Endothelial cell of umbilical vein (primary cell): ENCODE measurements around the gene MAGI1. TPM values are rescaled to one million over a fixed set of nuclear protein-coding genes. Genes with fewer than 3 reads are reported as not detected.

Experiments
- BruUV-seq: library from RNA; stranded (reverse); fragments of 400-500 nt; replicated peaks from 2 replicates; lab custom pipeline; 2021; lab: Mats Ljungman, UMichigan
- CTCF ChIA-PET: fragments of 300-600, 350-600 bp; sonication (Branson Sonifier 250); formaldehyde crosslinking; loops from one replicate; lab custom pipeline; 2021; ENCODE audit warnings: antibody characterized with exemption, inconsistent platforms; lab: Charles Lee
- POLR2A ChIA-PET: fragments of 300-600, 350-600 bp; sonication (Branson Sonifier 250); formaldehyde crosslinking; loops from one replicate; lab custom pipeline; 2021; ENCODE audit warnings: antibody characterized with exemption, inconsistent platforms; lab: Charles Lee
- DNase-seq: peaks from one replicate; pipeline ENCODE4 v3.0.0-alpha.2; 2011; ENCODE audit warnings: low read depth, low spot score
- FAIRE-seq: peaks from 2 replicates; lab custom pipeline; 2011; peaks lifted over from hg19 to GRCh38; lab: Jason Lieb, UNC
- H2AFZ ChIP-seq: 2 replicates; pipeline ENCODE4 v1.6.0; 2012; ENCODE audit warnings: low read depth, low read length, control low read depth, inconsistent platforms
- H3K27ac ChIP-seq: 2 replicates; pipeline ENCODE4 v1.5.1; 2011; ENCODE audit warnings: low read depth, mild to moderate bottlenecking, control low read depth, low read length, moderate library complexity; ENCODE audit not compliant: insufficient read depth
- H3K27me3 ChIP-seq, 2 experiments: 2 replicates each; pipeline versions ENCODE4 v1.6.0 to v1.6.1; 2011; ENCODE audit warnings: low read length in 2 of 2, mixed read lengths in 1 of 2; ENCODE audit not compliant: control insufficient read depth in 2 of 2, insufficient read depth in 2 of 2
- H3K36me3 ChIP-seq, 2 experiments: 2 replicates in 1 of 2; 3 replicates in 1 of 2; pipeline ENCODE4 v1.5.1; 2011; ENCODE audit warnings: low read length in 2 of 2, mild to moderate bottlenecking in 1 of 2, moderate library complexity in 1 of 2; ENCODE audit not compliant: control insufficient read depth in 2 of 2, insufficient read depth in 2 of 2; ENCODE audit errors: extremely low read depth in 1 of 2
- H3K4me1 ChIP-seq: 3 replicates; pipeline ENCODE4 v1.5.1; 2011; ENCODE audit warnings: mild to moderate bottlenecking, low read length; ENCODE audit not compliant: control insufficient read depth, insufficient read depth; ENCODE audit errors: extremely low read depth
- H3K4me2 ChIP-seq: 2 replicates; pipeline ENCODE4 v1.6.1; 2011; ENCODE audit warnings: low read length, control low read depth, mixed read lengths; ENCODE audit not compliant: insufficient read depth
- H3K4me3 ChIP-seq, 3 experiments: fragments of 200-600 bp in 1 of 3; sonication (generic), shearing (Covaris generic) in 1 of 3; replicated peaks in 1 of 3; 2 replicates each; pipeline ENCODE4 v1.5.1; 2011 to 2016; ENCODE audit warnings: control low read depth in 3 of 3, low read length in 3 of 3, mild to moderate bottlenecking in 2 of 3, inconsistent platforms in 1 of 3, low read depth in 1 of 3, moderate library complexity in 1 of 3; ENCODE audit not compliant: insufficient read depth in 1 of 3
- H3K79me2 ChIP-seq: 2 replicates; pipeline ENCODE4 v1.6.0; 2012; ENCODE audit warnings: low read length, inconsistent platforms; ENCODE audit not compliant: control insufficient read depth, insufficient read depth
- H3K9ac ChIP-seq: replicated peaks from 2 replicates; pipeline ENCODE3; 2011; ENCODE audit warnings: low read length, control low read depth; ENCODE audit not compliant: insufficient read depth; ENCODE audit errors: extremely low read depth
- H3K9me1 ChIP-seq: replicated peaks from 3 replicates; pipeline ENCODE4 v1.6.0; 2011; ENCODE audit warnings: mild to moderate bottlenecking, low read length; ENCODE audit not compliant: control insufficient read depth, insufficient read depth; ENCODE audit errors: extremely low read depth
- H3K9me3 ChIP-seq: replicated peaks from 2 replicates; pipeline ENCODE4 v1.5.1; 2012; ENCODE audit warnings: low read length, inconsistent platforms; ENCODE audit not compliant: control insufficient read depth, insufficient read depth
- H4K20me1 ChIP-seq: replicated peaks from 2 replicates; pipeline ENCODE3; 2011; ENCODE audit warnings: mild to moderate bottlenecking, low read length; ENCODE audit not compliant: control insufficient read depth, insufficient read depth; ENCODE audit errors: extremely low read depth
- EZH2 ChIP-seq: IDR thresholded peaks from 2 replicates; pipeline ENCODE4 v1.6.1; 2012; ENCODE audit warnings: borderline replicate concordance, low read depth, mild to moderate bottlenecking, moderate library complexity, low read length, inconsistent platforms; ENCODE audit not compliant: severe bottlenecking
- FOS ChIP-seq: IDR thresholded peaks from 2 replicates; pipeline ENCODE4 v1.6.1; 2011; ENCODE audit warnings: mild to moderate bottlenecking, low read length, moderate library complexity, borderline replicate concordance; ENCODE audit not compliant: insufficient read depth
- GATA2 ChIP-seq: IDR thresholded peaks from 2 replicates; pipeline ENCODE4 v1.7.0; 2011; ENCODE audit warnings: low read depth, mild to moderate bottlenecking, moderate library complexity, mixed read lengths, low read length; ENCODE audit not compliant: insufficient read length, insufficient read depth
- MAX ChIP-seq: IDR thresholded peaks from 2 replicates; pipeline ENCODE4 v1.6.1; 2011; ENCODE audit not compliant: insufficient read depth, insufficient read length
- MYC ChIP-seq: IDR thresholded peaks from one replicate; pipeline ENCODE4 v1.6.1; 2011; ENCODE audit warnings: mild to moderate bottlenecking, low read depth, low read length
- POLR2A ChIP-seq: IDR thresholded peaks from 2 replicates; pipeline ENCODE4 v1.6.1; 2012; ENCODE audit warnings: low read depth, mild to moderate bottlenecking, control low read depth, low read length
- POLR2AphosphoS5 ChIP-seq: IDR thresholded peaks from 2 replicates; pipeline ENCODE4 v1.6.1; 2012; ENCODE audit warnings: low read depth, mild to moderate bottlenecking, control low read depth, low read length, moderate library complexity; ENCODE audit not compliant: insufficient read depth
- dilution Hi-C: fragments of 300-500 bp; cut with MboI; formaldehyde crosslinking; loops from one replicate; pipeline ENCODE4 v1.15.0; 2019; ENCODE audit warnings: low sequenced_read_pairs; ENCODE audit not compliant: extremely low pct_ligation_motif_present
- intact Hi-C: fragments of 100-400 bp; cut with micrococcal nuclease; formaldehyde crosslinking; loops from one replicate; pipeline ENCODE4 v1.10.0; 2022
- polyA plus RNA-seq, 4 experiments: library from polyadenylated mRNA; depleted of rRNA in 3 of 4; stranded (reverse) in 3 of 4; unstranded in 1 of 4; fragments of >200 nt; gene quantifications; 2 replicates each; pipeline versions ENCODE4 v1.2.1 to v1.2.3, GENCODE V29; 2011 to 2012; ENCODE audit warnings: missing spikeins in 1 of 4
- total RNA-seq: library from RNA; stranded (reverse); gene quantifications from 2 replicates; pipeline ENCODE4 v1.2.3, GENCODE V29; 2021

The MAGI1 gene
- total and polyA plus RNA-seq, 2 donors (not counting 3 experiments of a cell fraction or from before 2014, with no cell fraction given), result 10.1 to 47.9 TPM

GRCh38 chr3:65361448-65361847 lies 677.3 kb downstream of the MAGI1 start:
- no peak overlapping the region for H3K27ac ChIP-seq
- no peaks in the 10 kb centered on the region for H3K9me3 ChIP-seq
- H4K20me1 ChIP-seq, result no peaks in the 10 kb centered on the region
- no peaks in the 10 kb centered on the region for H3K9me1 ChIP-seq
- intact Hi-C loops, result no loop called here
- no peaks in the 10 kb centered on the region for H3K79me2 ChIP-seq
- no TSS peak for BruUV-seq
- H3K9ac ChIP-seq, result no peak overlapping the region
- CTCF ChIA-PET, result no interaction called here
- no peak overlapping the region for H3K4me3 ChIP-seq
- no peak for TF ChIP-seq MAX
- no peak for TF ChIP-seq GATA2
- no peak for TF ChIP-seq FOS
- no peak for TF ChIP-seq EZH2
- no peak for TF ChIP-seq POLR2A
- TF ChIP-seq POLR2AphosphoS5, result no peak
- dilution Hi-C loops, result no loop called here
- FAIRE-seq, result no peak
- no peak for DNase-seq
- H3K4me1 ChIP-seq, result peaks cover 12% of the 10 kb centered on the region
- H3K36me3 ChIP-seq, result peaks cover 0 to 1% of the 10 kb centered on the region in 2 experiments
- POLR2A ChIA-PET, result no interaction called here
- no peaks in the 10 kb centered on the region for H3K27me3 ChIP-seq
- no peak overlapping the region for H2AFZ ChIP-seq
- no peak overlapping the region for H3K4me2 ChIP-seq

- CTCF ChIA-PET, result no interaction called here
- no peaks in the 10 kb centered on the region for H3K9me3 ChIP-seq
- H3K27me3 ChIP-seq, result no peaks in the 10 kb centered on the region
- H3K4me2 ChIP-seq, result no peak overlapping the region
- POLR2A ChIA-PET, result no interaction called here
- no peak overlapping the region for H3K27ac ChIP-seq
- H3K4me1 ChIP-seq, result peaks cover 12% of the 10 kb centered on the region
- H3K9me1 ChIP-seq, result no peaks in the 10 kb centered on the region
- no peak for DNase-seq
- dilution Hi-C loops, result no loop called here
- no peak for FAIRE-seq
- H3K4me3 ChIP-seq, result no peak overlapping the region
- no peak overlapping the region for H3K9ac ChIP-seq
- no peaks in the 10 kb centered on the region for H3K36me3 ChIP-seq
- H3K79me2 ChIP-seq, result no peaks in the 10 kb centered on the region
- no peak for TF ChIP-seq MYC
- no TSS peak for BruUV-seq
- H2AFZ ChIP-seq, result no peak overlapping the region
- intact Hi-C loops, result no loop called here
- H4K20me1 ChIP-seq, result no peaks in the 10 kb centered on the region
Observed at GRCh38 chr3:65356331-65357248, 682.1 kb downstream of the MAGI1 start.
